HepG2 (cell line): Measurements from ENCODE around the gene OTUD7B. TPM values are rescaled to one million over a fixed set of nuclear protein-coding genes. Genes with fewer than 3 reads are reported as not detected.

Experiments used
- ATAC-seq: fragments of 200-7000 bp; cut with Tn5 transposase; 3 replicates; pipeline ENCODE4 v1.9.1; 2020; ENCODE audit warnings: mild to moderate bottlenecking, moderate library complexity
- BruUV-seq: library from RNA; stranded (reverse); fragments of 400-500 nt; replicated peaks from 2 replicates; lab custom pipeline; 2021; lab: Mats Ljungman, UMichigan
- CTCF ChIA-PET: fragments of 300-600 bp; formaldehyde crosslinking; extraction: SDS; loops from one replicate; lab custom pipeline; 2021; ENCODE audit warnings: low total read pairs, inconsistent platforms, low intra/inter-chr PET ratio; lab: Yijun Ruan, JAX
- POLR2A ChIA-PET: fragments of 350-600 bp; sonication (Branson Sonifier 250); formaldehyde crosslinking; loops from one replicate; lab custom pipeline; 2020; ENCODE audit warnings: antibody characterized with exemption, inconsistent platforms; lab: Yijun Ruan, JAX
- DNase-seq: peaks from one replicate; pipeline ENCODE4 v3.0.0-alpha.2; 2015; ENCODE audit warnings: low spot score
- FAIRE-seq: peaks from 3 replicates; lab custom pipeline; 2011; peaks lifted over from hg19 to GRCh38; lab: Jason Lieb, UNC
- H2AFZ ChIP-seq: one replicate; pipeline ENCODE4 v1.6.1; 2011; ENCODE audit warnings: low read length, inconsistent platforms
- H3K27ac ChIP-seq: fragments of 300-600 bp; 3 replicates; pipeline ENCODE4 v1.8.0; 2011; ENCODE audit warnings: mixed run types, mild to moderate bottlenecking, mixed read lengths, low read length, inconsistent platforms; ENCODE audit not compliant: insufficient read depth; ENCODE audit errors: extremely low read length
- H3K27me3 ChIP-seq, 2 experiments: fragments of 200-600 bp in 1 of 2; 2 replicates in 1 of 2; 3 replicates in 1 of 2; pipeline versions ENCODE4 v1.6.0 to v1.8.0; 2011; ENCODE audit warnings: low read length in 2 of 2, mild to moderate bottlenecking in 2 of 2, moderate library complexity in 2 of 2, inconsistent platforms in 1 of 2; ENCODE audit not compliant: insufficient read depth in 2 of 2, control insufficient read depth in 1 of 2
- H3K36me3 ChIP-seq, 2 experiments: fragments of 200-600 bp in 1 of 2; replicated peaks in 1 of 2; 2 replicates in 1 of 2; 3 replicates in 1 of 2; pipeline versions ENCODE4 v1.5.1 to v1.8.0; 2011; ENCODE audit warnings: low read length in 2 of 2, inconsistent platforms in 1 of 2; ENCODE audit not compliant: insufficient read depth in 2 of 2, control insufficient read depth in 1 of 2
- H3K4me1 ChIP-seq: 2 replicates; pipeline ENCODE4 v1.5.1; 2012; ENCODE audit warnings: low read length, inconsistent platforms; ENCODE audit not compliant: insufficient read depth
- H3K4me2 ChIP-seq: 2 replicates; pipeline ENCODE4 v1.6.0; 2011; ENCODE audit warnings: low read depth, low read length, inconsistent platforms
- H3K4me3 ChIP-seq, 3 experiments: fragments of 200-600 bp in 1 of 3; sonication (generic), shearing (Covaris generic) in 1 of 3; replicated peaks in 1 of 3; 2 replicates each; pipeline ENCODE4 v1.5.1; 2011 to 2016; ENCODE audit warnings: low read length in 3 of 3, inconsistent platforms in 2 of 3, low read depth in 2 of 3, mild to moderate bottlenecking in 2 of 3, control low read depth in 1 of 3, mixed read lengths in 1 of 3; ENCODE audit not compliant: insufficient read depth in 1 of 3
- H3K79me2 ChIP-seq: one replicate; pipeline ENCODE4 v1.6.1; 2011; ENCODE audit warnings: low read length, inconsistent platforms; ENCODE audit not compliant: insufficient read depth
- H3K9ac ChIP-seq: 2 replicates; pipeline ENCODE4 v1.6.0; 2011; ENCODE audit warnings: mild to moderate bottlenecking, low read depth, low read length, inconsistent platforms; ENCODE audit not compliant: insufficient read depth
- H3K9me3 ChIP-seq: 2 replicates; pipeline ENCODE4 v1.5.1; 2012; ENCODE audit warnings: mild to moderate bottlenecking, low read length
- H4K20me1 ChIP-seq: 2 replicates; pipeline ENCODE4 v1.6.0; 2011; ENCODE audit warnings: inconsistent platforms, mild to moderate bottlenecking, low read length, moderate library complexity; ENCODE audit not compliant: insufficient read depth
- CHCHD3 ChIP-seq: sonication (generic); formaldehyde crosslinking; IDR thresholded peaks from 2 replicates; pipeline ENCODE4 v1.8.0; 2022; ENCODE audit warnings: mild to moderate bottlenecking, missing genetic modification reagents, moderate library complexity
- MIXL1 ChIP-seq: IDR thresholded peaks from 2 replicates; pipeline ENCODE4 v1.6.1; 2016
- PCBP1 ChIP-seq: fragments of 200-400 bp; formaldehyde crosslinking; IDR thresholded peaks from 2 replicates; pipeline ENCODE4 v1.6.1; 2017; ENCODE audit warnings: mild to moderate bottlenecking, low read depth, low read length, borderline replicate concordance
- WGBS: methylation state at CpG from one replicate; pipeline ENCODE4 v1.1.6; 2017; ENCODE audit warnings: low lambda C conversion rate; 5-methylcytosine and 5-hydroxymethylcytosine counted together
- in situ Hi-C: cut with HindIII; loops from 2 replicates; pipeline ENCODE4 v1.10.0; 2017; ENCODE audit warnings: low pct_unique_long_range_greater_than_20kb; ENCODE audit not compliant: extremely low pct_ligation_motif_present
- intact Hi-C: fragments of 100-400 bp; cut with micrococcal nuclease; formaldehyde crosslinking; loops from one replicate; pipeline ENCODE4 v1.10.0; 2022; ENCODE audit not compliant: unreplicated experiment
- polyA plus RNA-seq, 8 experiments: library from polyadenylated mRNA; depleted of rRNA in 3 of 8; stranded (reverse) in 7 of 8; unstranded in 1 of 8; fragments of >200 nt; fragmentation: Illumina TruSeq in 4 of 8; extraction: Trizol in 4 of 8; gene quantifications; 2 replicates each; pipeline versions ENCODE4 v1.2.1 to v1.2.3, GENCODE V29; 2011 to 2016; ENCODE audit warnings: low read depth in 4 of 8, missing spikeins in 1 of 8, mixed read lengths in 1 of 8; ENCODE audit not compliant: insufficient read depth in 1 of 8
- total RNA-seq, 5 experiments: library from RNA; depleted of rRNA; stranded (reverse); fragments of >200 nt; fragmentation: Illumina TruSeq; extraction: Trizol; gene quantifications; 2 replicates each; pipeline ENCODE4 v1.2.3, GENCODE V29; 2016; ENCODE audit warnings: low read depth in 1 of 5
- TF ChIP-seq, protein P1 (sequence below): sonication (generic); formaldehyde crosslinking; IDR thresholded peaks from 2 replicates; pipeline ENCODE4 v1.5.0; 2020; ENCODE audit warnings: mild to moderate bottlenecking, missing genetic modification reagents
- TF ChIP-seq, protein P2 (sequence below): sonication (generic); formaldehyde crosslinking; IDR thresholded peaks from 2 replicates; pipeline ENCODE4 v1.8.1; 2023; ENCODE audit warnings: mild to moderate bottlenecking, inconsistent platforms, moderate library complexity, missing genetic modification reagents, borderline replicate concordance
- TF ChIP-seq, protein P3 (sequence below): sonication (generic); formaldehyde crosslinking; IDR thresholded peaks from 2 replicates; pipeline ENCODE4 v1.5.0; 2020; ENCODE audit warnings: missing genetic modification reagents
- TF ChIP-seq, protein P4 (sequence below): sonication (generic); formaldehyde crosslinking; IDR thresholded peaks from 2 replicates; pipeline ENCODE4 v1.4.0; 2020; ENCODE audit warnings: missing genetic modification reagents, mild to moderate bottlenecking, borderline replicate concordance
- TF ChIP-seq, protein P5 (sequence below): sonication (generic); formaldehyde crosslinking; IDR thresholded peaks from 2 replicates; pipeline ENCODE4 v1.4.0; 2020; ENCODE audit warnings: missing genetic modification reagents, low read depth, mild to moderate bottlenecking, borderline replicate concordance

OTUD7B gene
- total and polyA plus RNA-seq, 2 of the 13 experiments (the other 11 are each of a cell fraction or from before 2014, with no cell fraction given), result 5.1 to 11.2 TPM

DNA sequence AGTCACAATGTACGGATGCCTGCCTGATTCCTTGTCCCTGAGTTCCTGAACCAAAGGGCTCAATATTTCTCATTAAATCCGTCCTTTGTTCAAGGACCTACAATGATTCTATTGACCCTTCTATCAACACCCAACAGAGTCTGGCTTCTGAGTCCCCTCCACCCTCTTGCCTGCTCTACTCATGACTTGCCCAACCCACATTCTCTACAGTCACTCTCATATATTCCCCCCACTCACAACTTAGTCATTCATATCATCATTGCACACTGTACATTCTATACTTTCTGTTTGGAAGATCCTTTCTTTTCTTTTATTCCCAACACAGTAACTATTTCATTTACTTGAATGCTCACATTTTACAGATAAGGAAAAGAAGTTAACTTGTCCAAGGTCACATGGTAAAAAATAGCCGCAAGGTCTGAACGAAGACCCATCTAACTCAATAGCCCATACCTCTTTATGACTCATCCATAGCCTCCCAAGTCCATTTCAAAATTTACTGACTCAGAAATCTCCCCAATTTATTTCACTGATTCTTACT lies 3.6 kb downstream of the OTUD7B start:
- Histone ChIP-seq H2AFZ (no peak overlapping the region), H3K79me2 (peaks cover 39% of the 10 kb centered on the region), H4K20me1 (peaks cover 14% of the 10 kb centered on the region; the same call in 1 of the 2 replicates), H3K36me3 (peaks cover 0 to 11% of the 10 kb centered on the region in 2 experiments; a peak in 2 of 5 replicates), H3K4me2 (no peak overlapping the region), H3K9ac (no peak overlapping the region), H3K4me3 (no peak overlapping the region; a peak in 1 of 6 replicates), H3K27ac (no peak overlapping the region), H3K4me1 (peaks cover 37% of the 10 kb centered on the region), H3K27me3 (no peaks in the 10 kb centered on the region; a peak in 1 of 5 replicates), H3K9me3 (no peaks in the 10 kb centered on the region)
- CTCF ChIA-PET, result no interaction called here
- FAIRE-seq, result no peak
- in situ Hi-C loops (no loop called here), intact Hi-C loops (no loop called here)
- no peak for ATAC-seq
- BruUV-seq, result no TSS peak
- POLR2A ChIA-PET, result interaction anchor here (4.2 kb wide), 1 partner anchor 120 kb away, joined by 26 read pairs; a partner anchor contains a TSS
- 87% methylated on average over 4 of the region's 4 CpGs for WGBS
- no peak for DNase-seq
- TF ChIP-seq CHCHD3 (no peak), MIXL1 (no peak), PCBP1 (no peak)
- TF ChIP-seq, protein P1, sequence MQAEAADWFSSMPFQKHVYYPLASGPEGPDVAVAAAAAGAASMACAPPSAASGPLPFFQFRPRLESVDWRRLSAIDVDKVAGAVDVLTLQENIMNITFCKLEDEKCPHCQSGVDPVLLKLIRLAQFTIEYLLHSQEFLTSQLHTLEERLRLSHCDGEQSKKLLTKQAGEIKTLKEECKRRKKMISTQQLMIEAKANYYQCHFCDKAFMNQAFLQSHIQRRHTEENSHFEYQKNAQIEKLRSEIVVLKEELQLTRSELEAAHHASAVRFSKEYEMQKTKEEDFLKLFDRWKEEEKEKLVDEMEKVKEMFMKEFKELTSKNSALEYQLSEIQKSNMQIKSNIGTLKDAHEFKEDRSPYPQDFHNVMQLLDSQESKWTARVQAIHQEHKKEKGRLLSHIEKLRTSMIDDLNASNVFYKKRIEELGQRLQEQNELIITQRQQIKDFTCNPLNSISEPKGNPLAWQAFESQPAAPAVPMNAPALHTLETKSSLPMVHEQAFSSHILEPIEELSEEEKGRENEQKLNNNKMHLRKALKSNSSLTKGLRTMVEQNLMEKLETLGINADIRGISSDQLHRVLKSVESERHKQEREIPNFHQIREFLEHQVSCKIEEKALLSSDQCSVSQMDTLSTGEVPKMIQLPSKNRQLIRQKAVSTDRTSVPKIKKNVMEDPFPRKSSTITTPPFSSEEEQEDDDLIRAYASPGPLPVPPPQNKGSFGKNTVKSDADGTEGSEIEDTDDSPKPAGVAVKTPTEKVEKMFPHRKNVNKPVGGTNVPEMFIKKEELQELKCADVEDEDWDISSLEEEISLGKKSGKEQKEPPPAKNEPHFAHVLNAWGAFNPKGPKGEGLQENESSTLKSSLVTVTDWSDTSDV (CRISPR knock-in tag), result no peak
- TF ChIP-seq, protein P2, sequence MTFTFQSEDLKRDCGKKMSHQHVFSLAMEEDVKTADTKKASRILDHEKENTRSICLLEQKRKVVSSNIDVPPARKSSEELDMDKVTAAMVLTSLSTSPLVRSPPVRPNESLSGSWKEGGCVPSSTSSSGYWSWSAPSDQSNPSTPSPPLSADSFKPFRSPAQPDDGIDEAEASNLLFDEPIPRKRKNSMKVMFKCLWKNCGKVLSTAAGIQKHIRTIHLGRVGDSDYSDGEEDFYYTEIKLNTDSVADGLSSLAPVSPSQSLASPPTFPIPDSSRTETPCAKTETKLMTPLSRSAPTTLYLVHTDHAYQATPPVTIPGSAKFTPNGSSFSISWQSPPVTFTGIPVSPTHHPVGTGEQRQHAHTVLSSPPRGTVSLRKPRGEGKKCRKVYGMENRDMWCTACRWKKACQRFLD (CRISPR knock-in tag), result no peak
- TF ChIP-seq, protein P3, sequence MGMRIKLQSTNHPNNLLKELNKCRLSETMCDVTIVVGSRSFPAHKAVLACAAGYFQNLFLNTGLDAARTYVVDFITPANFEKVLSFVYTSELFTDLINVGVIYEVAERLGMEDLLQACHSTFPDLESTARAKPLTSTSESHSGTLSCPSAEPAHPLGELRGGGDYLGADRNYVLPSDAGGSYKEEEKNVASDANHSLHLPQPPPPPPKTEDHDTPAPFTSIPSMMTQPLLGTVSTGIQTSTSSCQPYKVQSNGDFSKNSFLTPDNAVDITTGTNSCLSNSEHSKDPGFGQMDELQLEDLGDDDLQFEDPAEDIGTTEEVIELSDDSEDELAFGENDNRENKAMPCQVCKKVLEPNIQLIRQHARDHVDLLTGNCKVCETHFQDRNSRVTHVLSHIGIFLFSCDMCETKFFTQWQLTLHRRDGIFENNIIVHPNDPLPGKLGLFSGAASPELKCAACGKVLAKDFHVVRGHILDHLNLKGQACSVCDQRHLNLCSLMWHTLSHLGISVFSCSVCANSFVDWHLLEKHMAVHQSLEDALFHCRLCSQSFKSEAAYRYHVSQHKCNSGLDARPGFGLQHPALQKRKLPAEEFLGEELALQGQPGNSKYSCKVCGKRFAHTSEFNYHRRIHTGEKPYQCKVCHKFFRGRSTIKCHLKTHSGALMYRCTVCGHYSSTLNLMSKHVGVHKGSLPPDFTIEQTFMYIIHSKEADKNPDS, result no peak
- TF ChIP-seq, protein P4, sequence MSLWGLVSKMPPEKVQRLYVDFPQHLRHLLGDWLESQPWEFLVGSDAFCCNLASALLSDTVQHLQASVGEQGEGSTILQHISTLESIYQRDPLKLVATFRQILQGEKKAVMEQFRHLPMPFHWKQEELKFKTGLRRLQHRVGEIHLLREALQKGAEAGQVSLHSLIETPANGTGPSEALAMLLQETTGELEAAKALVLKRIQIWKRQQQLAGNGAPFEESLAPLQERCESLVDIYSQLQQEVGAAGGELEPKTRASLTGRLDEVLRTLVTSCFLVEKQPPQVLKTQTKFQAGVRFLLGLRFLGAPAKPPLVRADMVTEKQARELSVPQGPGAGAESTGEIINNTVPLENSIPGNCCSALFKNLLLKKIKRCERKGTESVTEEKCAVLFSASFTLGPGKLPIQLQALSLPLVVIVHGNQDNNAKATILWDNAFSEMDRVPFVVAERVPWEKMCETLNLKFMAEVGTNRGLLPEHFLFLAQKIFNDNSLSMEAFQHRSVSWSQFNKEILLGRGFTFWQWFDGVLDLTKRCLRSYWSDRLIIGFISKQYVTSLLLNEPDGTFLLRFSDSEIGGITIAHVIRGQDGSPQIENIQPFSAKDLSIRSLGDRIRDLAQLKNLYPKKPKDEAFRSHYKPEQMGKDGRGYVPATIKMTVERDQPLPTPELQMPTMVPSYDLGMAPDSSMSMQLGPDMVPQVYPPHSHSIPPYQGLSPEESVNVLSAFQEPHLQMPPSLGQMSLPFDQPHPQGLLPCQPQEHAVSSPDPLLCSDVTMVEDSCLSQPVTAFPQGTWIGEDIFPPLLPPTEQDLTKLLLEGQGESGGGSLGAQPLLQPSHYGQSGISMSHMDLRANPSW, result no peak
- TF ChIP-seq, protein P5, sequence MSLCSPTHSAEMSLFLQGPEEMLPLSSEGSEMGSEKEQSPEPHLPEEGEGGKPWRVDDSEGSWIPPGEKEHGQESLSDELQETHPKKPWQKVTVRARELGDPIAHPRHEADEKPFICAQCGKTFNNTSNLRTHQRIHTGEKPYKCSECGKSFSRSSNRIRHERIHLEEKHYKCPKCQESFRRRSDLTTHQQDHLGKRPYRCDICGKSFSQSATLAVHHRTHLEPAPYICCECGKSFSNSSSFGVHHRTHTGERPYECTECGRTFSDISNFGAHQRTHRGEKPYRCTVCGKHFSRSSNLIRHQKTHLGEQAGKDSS (CRISPR knock-in tag), result no peak
